Measurements from ENCODE around the gene LRRTM2.

DNA sequence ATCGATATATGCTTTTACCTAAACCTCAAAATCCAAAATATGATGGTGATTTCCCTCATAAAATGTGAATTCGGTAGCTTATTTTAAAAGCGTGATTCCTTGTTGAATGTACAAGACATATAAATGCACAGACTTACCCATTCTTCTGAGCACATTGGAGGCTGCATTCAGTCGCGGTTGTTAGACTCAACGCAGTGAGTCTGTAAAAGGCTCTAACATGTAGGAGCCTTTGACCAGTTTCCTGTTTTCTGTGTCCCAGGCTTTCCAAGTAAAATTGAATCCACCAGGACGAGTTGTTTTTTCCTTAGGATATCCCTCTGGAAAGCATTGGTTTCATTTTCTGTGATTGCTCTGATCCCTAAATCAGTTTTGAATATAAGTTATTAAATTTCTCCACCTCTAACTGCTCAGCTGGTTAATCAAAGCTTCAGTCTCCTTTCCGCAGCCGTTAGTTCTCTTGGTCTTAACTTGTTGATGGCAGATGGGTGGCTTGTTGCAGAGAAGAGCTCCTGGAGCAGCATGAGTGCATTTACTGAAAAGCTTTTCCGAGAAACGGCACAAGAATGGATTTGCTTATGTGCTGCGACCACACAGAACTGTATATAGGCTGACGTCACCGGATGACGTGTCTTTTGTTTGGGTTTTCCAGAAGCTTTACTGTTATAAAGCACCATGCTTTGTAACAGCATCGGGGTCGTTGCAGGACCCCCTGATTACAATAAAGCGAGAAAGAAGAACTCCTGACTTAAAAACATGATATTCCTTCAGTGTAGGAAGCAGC, at the start of gene LRRTM2:
- TF ChIP-seq, protein P1, sequence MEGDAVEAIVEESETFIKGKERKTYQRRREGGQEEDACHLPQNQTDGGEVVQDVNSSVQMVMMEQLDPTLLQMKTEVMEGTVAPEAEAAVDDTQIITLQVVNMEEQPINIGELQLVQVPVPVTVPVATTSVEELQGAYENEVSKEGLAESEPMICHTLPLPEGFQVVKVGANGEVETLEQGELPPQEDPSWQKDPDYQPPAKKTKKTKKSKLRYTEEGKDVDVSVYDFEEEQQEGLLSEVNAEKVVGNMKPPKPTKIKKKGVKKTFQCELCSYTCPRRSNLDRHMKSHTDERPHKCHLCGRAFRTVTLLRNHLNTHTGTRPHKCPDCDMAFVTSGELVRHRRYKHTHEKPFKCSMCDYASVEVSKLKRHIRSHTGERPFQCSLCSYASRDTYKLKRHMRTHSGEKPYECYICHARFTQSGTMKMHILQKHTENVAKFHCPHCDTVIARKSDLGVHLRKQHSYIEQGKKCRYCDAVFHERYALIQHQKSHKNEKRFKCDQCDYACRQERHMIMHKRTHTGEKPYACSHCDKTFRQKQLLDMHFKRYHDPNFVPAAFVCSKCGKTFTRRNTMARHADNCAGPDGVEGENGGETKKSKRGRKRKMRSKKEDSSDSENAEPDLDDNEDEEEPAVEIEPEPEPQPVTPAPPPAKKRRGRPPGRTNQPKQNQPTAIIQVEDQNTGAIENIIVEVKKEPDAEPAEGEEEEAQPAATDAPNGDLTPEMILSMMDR (IDR thresholded peaks at IDR 0.05), result no peak
- no peak for TF ChIP-seq POLR2AphosphoS5 (IDR thresholded peaks at IDR 0.05; ENCODE audit: insufficient read depth in 1 of 2, low read depth in 1 of 2)

All from vagina (tissue), 2 donors.